DOHH2 (cell line): ENCODE results near the gene GASK1A.

Source experiments
- H3F3A ChIP-seq: fragments of 200-600 bp; sonication (generic), shearing (Covaris generic); 2 replicates; pipeline ENCODE4 v1.6.0; 2016; ENCODE audit warnings: antibody characterized with exemption, mild to moderate bottlenecking; ENCODE audit not compliant: control insufficient read depth, insufficient read depth
- H3K27ac ChIP-seq: fragments of 200-600 bp; sonication (generic); 2 replicates; pipeline ENCODE4 v1.5.1; 2014; ENCODE audit warnings: low read depth, mild to moderate bottlenecking, low read length, moderate library complexity
- H3K27me3 ChIP-seq: fragments of 200-600 bp; sonication (generic); 2 replicates; pipeline ENCODE4 v1.6.1; 2014; ENCODE audit warnings: mild to moderate bottlenecking, low read length, mixed read lengths; ENCODE audit not compliant: control insufficient read depth
- H3K36me3 ChIP-seq: fragments of 200-600 bp; sonication (generic); 2 replicates; pipeline ENCODE4 v1.6.1; 2014; ENCODE audit warnings: mild to moderate bottlenecking, low read length, moderate library complexity, mixed read lengths; ENCODE audit not compliant: control insufficient read depth
- H3K4me1 ChIP-seq: fragments of 200-600 bp; sonication (generic); 2 replicates; pipeline ENCODE4 v1.6.1; 2014; ENCODE audit warnings: mild to moderate bottlenecking, low read length, mixed read lengths; ENCODE audit not compliant: control insufficient read depth
- H3K4me2 ChIP-seq: fragments of 200-600 bp; sonication (generic); 2 replicates; pipeline ENCODE4 v1.6.0; 2014; ENCODE audit warnings: mild to moderate bottlenecking, low read length, moderate library complexity
- H3K4me3 ChIP-seq: fragments of 200-600 bp; sonication (generic); 2 replicates; pipeline ENCODE4 v1.5.1; 2014; ENCODE audit warnings: mild to moderate bottlenecking, low read length, mixed read lengths
- H3K79me2 ChIP-seq: fragments of 200-600 bp; sonication (generic); 2 replicates; pipeline ENCODE4 v1.6.1; 2014; ENCODE audit warnings: mild to moderate bottlenecking, low read length, mixed read lengths; ENCODE audit not compliant: control insufficient read depth
- H3K9me2 ChIP-seq: fragments of 200-600 bp; sonication (generic); replicated peaks from 2 replicates; pipeline ENCODE4 v1.6.1; 2014; ENCODE audit warnings: mild to moderate bottlenecking, low read length, mixed read lengths; ENCODE audit not compliant: control insufficient read depth
- H3K9me3 ChIP-seq: fragments of 200-600 bp; sonication (generic); 2 replicates; pipeline ENCODE4 v1.6.1; 2014; ENCODE audit warnings: antibody characterized with exemption, low read length, mixed read lengths; ENCODE audit not compliant: control insufficient read depth, insufficient read depth
- H4K20me1 ChIP-seq: fragments of 200-600 bp; sonication (generic); 2 replicates; pipeline ENCODE4 v1.6.0; 2014; ENCODE audit warnings: low read depth, mild to moderate bottlenecking, antibody characterized with exemption, low read length, moderate library complexity; ENCODE audit not compliant: control insufficient read depth, insufficient read depth
- EZH2phosphoT487 ChIP-seq: fragments of 200-600 bp; sonication (generic); IDR thresholded peaks from 2 replicates; pipeline ENCODE4 v1.6.1; 2017; ENCODE audit warnings: borderline replicate concordance, mild to moderate bottlenecking, antibody characterized with exemption, low read length, moderate library complexity, mixed read lengths
- TF ChIP-seq, protein P1 (sequence below): fragments of 200-600 bp; sonication (generic); IDR thresholded peaks from one replicate; pipeline ENCODE4 v1.5.1; 2014; ENCODE audit warnings: antibody characterized with exemption, mild to moderate bottlenecking, low read depth, low read length; ENCODE audit not compliant: poor library complexity, severe bottlenecking

Gene GASK1A

GRCh38 chr3:43038010-43038409 is 58.9 kb downstream of the GASK1A start:
- no peaks in the 10 kb centered on the region for H3K27me3 ChIP-seq
- H3F3A ChIP-seq, result no peaks in the 10 kb centered on the region
- no peak overlapping the region for H3K4me2 ChIP-seq
- H3K9me2 ChIP-seq, result no peaks in the 10 kb centered on the region
- no peaks in the 10 kb centered on the region for H3K4me1 ChIP-seq
- peaks cover under 1% of the 10 kb centered on the region; the same call in 1 of the 2 replicates for H3K9me3 ChIP-seq
- H3K79me2 ChIP-seq, result no peaks in the 10 kb centered on the region
- no peaks in the 10 kb centered on the region for H4K20me1 ChIP-seq
- H3K4me3 ChIP-seq, result no peak overlapping the region
- H3K27ac ChIP-seq, result no peak overlapping the region
- no peak for TF ChIP-seq EZH2phosphoT487
- TF ChIP-seq, protein P1, sequence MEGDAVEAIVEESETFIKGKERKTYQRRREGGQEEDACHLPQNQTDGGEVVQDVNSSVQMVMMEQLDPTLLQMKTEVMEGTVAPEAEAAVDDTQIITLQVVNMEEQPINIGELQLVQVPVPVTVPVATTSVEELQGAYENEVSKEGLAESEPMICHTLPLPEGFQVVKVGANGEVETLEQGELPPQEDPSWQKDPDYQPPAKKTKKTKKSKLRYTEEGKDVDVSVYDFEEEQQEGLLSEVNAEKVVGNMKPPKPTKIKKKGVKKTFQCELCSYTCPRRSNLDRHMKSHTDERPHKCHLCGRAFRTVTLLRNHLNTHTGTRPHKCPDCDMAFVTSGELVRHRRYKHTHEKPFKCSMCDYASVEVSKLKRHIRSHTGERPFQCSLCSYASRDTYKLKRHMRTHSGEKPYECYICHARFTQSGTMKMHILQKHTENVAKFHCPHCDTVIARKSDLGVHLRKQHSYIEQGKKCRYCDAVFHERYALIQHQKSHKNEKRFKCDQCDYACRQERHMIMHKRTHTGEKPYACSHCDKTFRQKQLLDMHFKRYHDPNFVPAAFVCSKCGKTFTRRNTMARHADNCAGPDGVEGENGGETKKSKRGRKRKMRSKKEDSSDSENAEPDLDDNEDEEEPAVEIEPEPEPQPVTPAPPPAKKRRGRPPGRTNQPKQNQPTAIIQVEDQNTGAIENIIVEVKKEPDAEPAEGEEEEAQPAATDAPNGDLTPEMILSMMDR, result no peak
- H3K36me3 ChIP-seq, result no peaks in the 10 kb centered on the region

DNA sequence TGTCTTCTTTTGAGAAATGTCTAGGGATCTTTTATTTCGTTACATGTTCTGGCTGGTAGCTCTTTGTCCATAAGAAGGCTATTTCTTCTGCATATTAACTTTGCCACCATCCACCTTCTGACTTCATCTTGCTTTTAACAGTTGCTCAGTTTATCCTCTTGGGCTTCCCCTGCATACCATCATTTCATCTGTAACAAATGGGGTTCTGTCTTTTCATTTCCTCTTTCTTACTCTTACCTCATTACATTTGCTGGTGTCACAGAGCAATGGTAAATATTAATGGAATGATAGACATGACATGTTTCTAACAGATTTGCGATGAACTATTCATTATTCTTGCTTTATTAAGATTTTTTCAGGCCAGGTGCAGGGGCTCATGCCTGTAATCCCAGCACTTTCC is 62.4 kb downstream of the GASK1A start:
- no peaks in the 10 kb centered on the region for H3K27me3 ChIP-seq
- H3F3A ChIP-seq, result no peaks in the 10 kb centered on the region
- no peak overlapping the region for H3K4me2 ChIP-seq
- H3K36me3 ChIP-seq, result no peaks in the 10 kb centered on the region
- no peak overlapping the region for H3K4me3 ChIP-seq
- no peaks in the 10 kb centered on the region for H3K9me2 ChIP-seq
- TF ChIP-seq EZH2phosphoT487, result no peak
- TF ChIP-seq, protein P1, result no peak
- no peak overlapping the region for H3K27ac ChIP-seq
- H4K20me1 ChIP-seq, result no peaks in the 10 kb centered on the region
- H3K4me1 ChIP-seq, result no peaks in the 10 kb centered on the region
- H3K9me3 ChIP-seq, result peaks cover 14% of the 10 kb centered on the region; the same call in 1 of the 2 replicates
- no peaks in the 10 kb centered on the region for H3K79me2 ChIP-seq

- Histone ChIP-seq H3K9me3 (peaks cover 14% of the 10 kb centered on the region; the same call in 1 of the 2 replicates), H3K36me3 (no peaks in the 10 kb centered on the region), H3K4me2 (no peak overlapping the region), H3F3A (no peaks in the 10 kb centered on the region), H3K4me3 (no peak overlapping the region), H3K9me2 (no peaks in the 10 kb centered on the region), H3K27me3 (no peaks in the 10 kb centered on the region), H4K20me1 (no peaks in the 10 kb centered on the region), H3K27ac (no peak overlapping the region), H3K4me1 (no peaks in the 10 kb centered on the region), H3K79me2 (no peaks in the 10 kb centered on the region)
- TF ChIP-seq, protein P1, result no peak
- no peak for TF ChIP-seq EZH2phosphoT487
Observed at GRCh38 chr3:43043071-43043766, 64.1 kb downstream of the GASK1A start.
